HUES64 (cell line): ENCODE data around the gene PYGM.
A peak's percentile ranks its signal among the peaks of the same experiment; 100 is the strongest.

Experiments used
- H3K27ac ChIP-seq: 2 replicates; pipeline ENCODE4 v1.7.0; 2013; ENCODE audit warnings: low read depth, low read length, inconsistent platforms
- H3K27me3 ChIP-seq: 2 replicates; pipeline ENCODE4 v1.6.1; 2013; ENCODE audit warnings: mild to moderate bottlenecking, low read length; ENCODE audit not compliant: insufficient read depth
- H3K36me3 ChIP-seq: 2 replicates; pipeline ENCODE4 v1.6.1; 2013; ENCODE audit warnings: mild to moderate bottlenecking, low read length; ENCODE audit not compliant: insufficient read depth
- H3K4me1 ChIP-seq: 2 replicates; pipeline ENCODE4 v1.6.1; 2013; ENCODE audit warnings: mild to moderate bottlenecking, low read length, moderate library complexity; ENCODE audit not compliant: insufficient read depth
- H3K4me3 ChIP-seq: 2 replicates; pipeline ENCODE4 v1.5.1; 2013; ENCODE audit warnings: mild to moderate bottlenecking, low read length, moderate library complexity
- H3K9ac ChIP-seq: 2 replicates; pipeline ENCODE4 v1.6.1; 2013; ENCODE audit warnings: mild to moderate bottlenecking, low read depth, low read length
- H3K9me3 ChIP-seq: 2 replicates; pipeline ENCODE4 v1.6.1; 2013; ENCODE audit warnings: low read depth, low read length; ENCODE audit not compliant: insufficient read depth
- WGBS: fragments of 150-250, 120-280 bp; methylation state at CpG from one replicate; pipeline ENCODE4 v1.1.7; 2013; ENCODE audit warnings: missing lambda C conversion rate; 5-methylcytosine and 5-hydroxymethylcytosine counted together

Gene PYGM

DNA sequence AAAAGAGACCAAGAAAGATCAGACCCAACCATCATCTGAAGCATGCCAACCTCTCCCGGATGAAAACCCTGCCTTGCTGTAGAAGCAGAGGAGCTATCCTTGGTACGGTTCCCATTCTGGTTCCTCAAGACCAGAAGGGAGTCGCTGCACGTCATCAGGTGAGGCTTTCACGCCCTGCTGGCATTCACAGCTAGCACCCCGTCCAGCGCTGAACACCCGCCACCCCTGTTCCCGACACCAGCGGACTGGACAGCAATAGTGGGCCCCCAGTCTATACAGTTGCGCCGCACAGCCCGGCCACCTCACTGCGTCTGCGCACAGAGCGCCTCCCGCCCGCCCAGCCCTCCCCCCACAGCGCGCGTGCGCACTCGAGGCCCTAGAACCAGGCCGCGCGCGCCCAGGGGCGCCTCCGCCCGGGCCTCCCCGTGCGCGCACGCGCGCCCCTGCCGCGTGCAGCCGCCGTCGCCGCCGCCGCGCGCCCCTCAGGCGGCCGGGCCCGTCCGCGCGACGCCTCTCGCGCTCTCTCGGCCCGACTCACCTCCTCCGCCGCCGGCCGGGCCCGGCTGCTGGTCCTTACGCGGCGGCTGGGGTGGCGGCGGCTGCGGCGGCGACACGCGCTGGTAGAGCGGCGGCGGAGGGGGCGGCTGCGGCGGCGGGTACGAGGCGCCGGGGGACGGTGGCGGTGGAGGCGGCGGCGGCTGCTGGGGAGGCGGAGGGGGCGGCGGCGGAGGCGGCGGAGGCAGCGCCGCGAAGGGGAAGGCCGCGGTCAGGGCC is 17.9 kb upstream of the PYGM start:
- H3K4me3 ChIP-seq, result peak overlapping the region; percentile 99
- 1% methylated on average over 98 of the region's 98 CpGs for WGBS
- H3K9me3 ChIP-seq, result no peaks in the 10 kb centered on the region
- H3K9ac ChIP-seq, result peak overlapping the region; percentile 98
- H3K27ac ChIP-seq, result peak overlapping the region; percentile 100; the same call in 1 of the 2 replicates
- H3K36me3 ChIP-seq, result peaks cover 49% of the 10 kb centered on the region
- peaks cover 17% of the 10 kb centered on the region; the same call in 1 of the 2 replicates for H3K4me1 ChIP-seq
- H3K27me3 ChIP-seq, result no peaks in the 10 kb centered on the region

GRCh38 chr11:64776875-64777274 is 17.1 kb upstream of the PYGM start:
- Histone ChIP-seq H3K9me3 (no peaks in the 10 kb centered on the region), H3K9ac (peak overlapping the region; percentile 82), H3K4me3 (peak overlapping the region; percentile 99), H3K27me3 (no peaks in the 10 kb centered on the region), H3K4me1 (peaks cover 17% of the 10 kb centered on the region; the same call in 1 of the 2 replicates), H3K36me3 (peaks cover 56% of the 10 kb centered on the region), H3K27ac (no peak overlapping the region)
- 65% methylated on average over 2 of the region's 3 CpGs for WGBS

DNA sequence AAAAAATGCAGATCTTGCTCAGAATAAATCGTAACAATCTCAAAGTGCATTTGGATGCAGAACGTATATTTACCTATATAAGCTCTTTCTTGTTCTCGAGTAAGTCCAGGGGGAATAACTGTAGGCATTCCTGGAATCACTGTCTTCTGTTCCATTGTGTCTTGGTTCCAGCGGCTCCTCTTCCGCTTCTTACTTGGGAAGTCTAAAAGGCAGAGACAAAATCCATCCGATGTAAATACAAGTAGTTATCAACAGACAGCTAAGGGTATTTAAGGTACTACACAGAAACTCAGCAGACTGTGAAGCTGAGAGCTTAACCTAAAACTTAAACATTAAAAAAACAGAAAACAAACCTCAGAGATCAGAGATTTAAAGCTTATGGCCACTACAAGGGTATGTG is 16.7 kb upstream of the PYGM start:
- Histone ChIP-seq H3K27ac (no peak overlapping the region; the same call in 1 of the 2 replicates), H3K36me3 (peaks cover 61% of the 10 kb centered on the region), H3K4me1 (peaks cover 17% of the 10 kb centered on the region; the same call in 1 of the 2 replicates), H3K9ac (peak overlapping the region; percentile 82; the same call in 1 of the 2 replicates), H3K4me3 (peak overlapping the region; percentile 99), H3K9me3 (no peaks in the 10 kb centered on the region), H3K27me3 (no peaks in the 10 kb centered on the region)
- WGBS, result 95% methylated on average over 6 of the region's 6 CpGs

- Histone ChIP-seq H3K36me3 (peaks cover 84% of the 10 kb centered on the region), H3K27ac (no peak overlapping the region), H3K9ac (no peak overlapping the region), H3K9me3 (no peaks in the 10 kb centered on the region), H3K4me1 (peaks cover 14% of the 10 kb centered on the region; the same call in 1 of the 2 replicates), H3K4me3 (no peak overlapping the region), H3K27me3 (no peaks in the 10 kb centered on the region)
- WGBS, result 93% methylated on average over 5 of the region's 5 CpGs
Measured at GRCh38 chr11:64774144-64774543, 14.4 kb upstream of the PYGM start.

DNA sequence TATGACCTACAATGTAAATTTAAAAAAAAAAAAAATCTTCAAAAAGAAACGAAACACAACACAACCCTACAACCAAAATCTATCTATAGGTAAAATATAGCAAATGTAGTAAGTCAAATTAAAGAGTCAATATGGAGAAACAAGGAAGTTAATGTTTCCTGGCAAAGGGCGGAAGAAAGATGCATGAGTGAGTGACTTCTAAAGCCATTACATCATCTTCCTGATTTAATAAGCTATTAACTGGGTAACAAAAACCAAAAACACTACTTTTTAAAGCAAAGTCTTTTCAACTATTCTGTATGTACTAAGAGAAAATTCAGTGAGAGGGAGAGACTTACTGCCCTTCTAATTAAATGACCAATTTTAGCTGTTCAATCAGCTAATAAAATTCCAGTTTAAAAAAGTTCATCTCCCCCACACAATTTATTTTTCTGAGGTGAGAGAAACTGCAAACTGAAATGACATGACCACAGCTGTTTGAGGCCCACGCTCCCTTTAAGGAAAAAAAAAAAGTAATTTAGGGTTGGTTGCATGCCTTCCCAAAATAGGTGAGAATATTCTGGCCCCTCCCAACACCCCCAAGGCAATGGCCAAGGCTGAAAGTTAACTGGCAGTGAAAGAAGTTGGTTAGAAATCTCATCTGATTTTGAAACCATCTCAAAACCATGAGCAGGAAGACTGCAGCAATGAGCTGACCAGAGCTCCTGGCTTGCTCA is 12.7 kb upstream of the PYGM start:
- Histone ChIP-seq H3K36me3 (peaks cover 100% of the 10 kb centered on the region), H3K27ac (no peak overlapping the region)

DNA sequence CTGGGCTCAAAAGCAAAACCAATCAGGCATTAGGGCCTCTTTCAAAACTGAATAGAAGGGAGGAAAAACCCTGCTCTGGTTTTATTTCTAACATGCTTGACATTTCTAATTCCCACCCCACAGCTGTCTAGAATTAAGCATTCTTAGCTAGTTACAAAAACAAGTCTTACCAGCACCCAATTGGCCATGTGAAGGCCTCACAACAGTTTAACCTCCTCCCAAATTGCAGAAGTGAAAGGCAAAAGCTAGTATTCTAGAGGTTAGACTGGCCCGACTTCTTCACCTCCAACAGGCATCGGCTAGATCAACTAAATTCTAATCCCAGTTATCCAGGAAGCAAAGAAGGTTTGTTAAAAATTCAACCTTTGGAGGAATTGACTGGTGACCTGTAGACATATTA is 12.1 kb upstream of the PYGM start:
- H3K4me3 ChIP-seq, result no peak overlapping the region
- H3K27ac ChIP-seq, result no peak overlapping the region
- H3K27me3 ChIP-seq, result no peaks in the 10 kb centered on the region
- H3K9me3 ChIP-seq, result no peaks in the 10 kb centered on the region
- H3K4me1 ChIP-seq, result peaks cover 16% of the 10 kb centered on the region; the same call in 1 of the 2 replicates
- H3K36me3 ChIP-seq, result peaks cover 100% of the 10 kb centered on the region
- no peak overlapping the region for H3K9ac ChIP-seq
- 100% methylated on average over 2 of the region's 2 CpGs for WGBS

More for the DNA sequence above, 12.7 kb upstream of the PYGM start:
- no peak overlapping the region for H3K4me3 ChIP-seq
- H3K9me3 ChIP-seq, result no peaks in the 10 kb centered on the region
- no peaks in the 10 kb centered on the region for H3K27me3 ChIP-seq
- peaks cover 15% of the 10 kb centered on the region; the same call in 1 of the 2 replicates for H3K4me1 ChIP-seq
- WGBS, result 83% methylated on average over 2 of the region's 3 CpGs
- H3K9ac ChIP-seq, result no peak overlapping the region

- Histone ChIP-seq H3K27ac (no peak overlapping the region), H3K36me3 (peaks cover 96% of the 10 kb centered on the region), H3K4me1 (peaks cover 8% of the 10 kb centered on the region; the same call in 1 of the 2 replicates), H3K4me3 (no peak overlapping the region), H3K27me3 (no peaks in the 10 kb centered on the region), H3K9me3 (no peaks in the 10 kb centered on the region), H3K9ac (no peak overlapping the region)
- WGBS, result 94% methylated on average over 12 of the region's 12 CpGs
Measured at GRCh38 chr11:64770120-64770519, 10.3 kb upstream of the PYGM start.

GRCh38 chr11:64769283-64769682 is 9.5 kb upstream of the PYGM start:
- Histone ChIP-seq H3K36me3 (peaks cover 96% of the 10 kb centered on the region), H3K4me1 (peaks cover 16% of the 10 kb centered on the region), H3K4me3 (no peak overlapping the region), H3K9ac (no peak overlapping the region), H3K27me3 (no peaks in the 10 kb centered on the region), H3K27ac (no peak overlapping the region), H3K9me3 (no peaks in the 10 kb centered on the region)
- WGBS, result 95% methylated on average over 6 of the region's 6 CpGs

GRCh38 chr11:64768300-64768694 is 8.5 kb upstream of the PYGM start:
- 95% methylated on average over 6 of the region's 6 CpGs for WGBS
- Histone ChIP-seq H3K36me3 (peaks cover 94% of the 10 kb centered on the region), H3K4me1 (peaks cover 26% of the 10 kb centered on the region), H3K27ac (no peak overlapping the region), H3K9me3 (no peaks in the 10 kb centered on the region), H3K27me3 (no peaks in the 10 kb centered on the region), H3K9ac (no peak overlapping the region), H3K4me3 (no peak overlapping the region)

GRCh38 chr11:64767344-64768299 is 7.8 kb upstream of the PYGM start:
- H3K27ac ChIP-seq, result peak overlapping the region; percentile 32; the same call in 1 of the 2 replicates
- H3K4me1 ChIP-seq, result peaks cover 32% of the 10 kb centered on the region
- H3K36me3 ChIP-seq, result peaks cover 88% of the 10 kb centered on the region
- no peaks in the 10 kb centered on the region for H3K27me3 ChIP-seq
- H3K4me3 ChIP-seq, result no peak overlapping the region
- 75% methylated on average over 19 of the region's 19 CpGs for WGBS
- no peak overlapping the region for H3K9ac ChIP-seq
- H3K9me3 ChIP-seq, result no peaks in the 10 kb centered on the region
